Activated CD8-positive, alpha-beta memory T cell treated with anti-CD3 and anti-CD28 coated beads, Interleukin-2, amount 50 U/mL, for 1 hour (primary cell): Measurements from ENCODE around the gene RPS6KA5.
"Not testable (repeated sequence)": the region's sequence is repeated elsewhere in the genome, so short reads cannot be mapped to it uniquely, and the experiment has no call there.

Experiments
- DNase-seq: peaks from one replicate; pipeline ENCODE4 v3.0.0-alpha.2; 2020; ENCODE audit errors: extremely low read depth

RPS6KA5 gene

GRCh38 chr14:91029456-91030217, 30.8 kb downstream of the RPS6KA5 start:
- DNase-seq = no peak

GRCh38 chr14:91027561-91027960, 32.9 kb downstream of the RPS6KA5 start:
- DNase-seq = no peak

- not testable (repeated sequence) for DNase-seq
Observed at GRCh38 chr14:91022622-91023028, 37.8 kb downstream of the RPS6KA5 start.

GRCh38 chr14:91021991-91022621, 38.3 kb downstream of the RPS6KA5 start:
- no peak for DNase-seq

- no peak for DNase-seq
Observed at GRCh38 chr14:91021115-91021514, 39.3 kb downstream of the RPS6KA5 start.

GRCh38 chr14:91019673-91020072, 40.8 kb downstream of the RPS6KA5 start:
- DNase-seq = no peak

GRCh38 chr14:91018481-91018880, 42.0 kb downstream of the RPS6KA5 start:
- DNase-seq = no peak

GRCh38 chr14:91016800-91017410, 43.5 kb downstream of the RPS6KA5 start:
- DNase-seq = no peak

- no peak for DNase-seq
Observed at GRCh38 chr14:91015435-91015834, 45.0 kb downstream of the RPS6KA5 start.

GRCh38 chr14:91012045-91012444, 48.4 kb downstream of the RPS6KA5 start:
- no peak for DNase-seq

- no peak for DNase-seq
Observed at GRCh38 chr14:91010153-91010533, 50.3 kb downstream of the RPS6KA5 start.

- no peak for DNase-seq
Observed at GRCh38 chr14:91009501-91010152, 50.8 kb downstream of the RPS6KA5 start.

- DNase-seq = no peak
Observed at GRCh38 chr14:91008759-91009409, 51.6 kb downstream of the RPS6KA5 start.

- no peak for DNase-seq
Observed at GRCh38 chr14:91005716-91006115, 54.7 kb downstream of the RPS6KA5 start.

- DNase-seq = no peak
Observed at GRCh38 chr14:91004987-91005386, 55.5 kb downstream of the RPS6KA5 start.

- DNase-seq = no peak
Observed at GRCh38 chr14:90999299-90999698, 61.1 kb downstream of the RPS6KA5 start.

GRCh38 chr14:90996967-90997366, 63.5 kb downstream of the RPS6KA5 start:
- DNase-seq = no peak

- DNase-seq = no peak
Observed at GRCh38 chr14:90995785-90996184, 64.7 kb downstream of the RPS6KA5 start.

GRCh38 chr14:90993792-90994191, 66.6 kb downstream of the RPS6KA5 start:
- DNase-seq = no peak

- DNase-seq = no peak
Observed at GRCh38 chr14:90991690-90992443, 68.6 kb downstream of the RPS6KA5 start.

GRCh38 chr14:90990141-90990540, 70.3 kb downstream of the RPS6KA5 start:
- DNase-seq = no peak
